ENCODE results near the gene CFLAR. TPM values are rescaled to one million over a fixed set of nuclear protein-coding genes. Genes with fewer than 3 reads are reported as not detected.

Gene CFLAR
- total RNA-seq, 1 experiment from 2014 or later: 21.5 TPM

GRCh38 chr2:201188449-201188848 lies 72.5 kb downstream of the CFLAR start (continued):
- no peak for TF ChIP-seq AFF4 (CRISPR knock-in tag; IDR thresholded peaks at IDR 0.05; ENCODE audit: borderline replicate concordance)
- no peak for TF ChIP-seq PRRX2 (CRISPR knock-in tag; IDR thresholded peaks at IDR 0.05)
- TF ChIP-seq E2F5 (CRISPR knock-in tag; IDR thresholded peaks at IDR 0.05): no peak
- no peak for TF ChIP-seq TP53 (CRISPR knock-in tag; IDR thresholded peaks at IDR 0.05)
- TF ChIP-seq ZNF263 (CRISPR knock-in tag; IDR thresholded peaks at IDR 0.05; ENCODE audit: low read depth): no peak
- no peak for TF ChIP-seq USF1 (CRISPR knock-in tag; IDR thresholded peaks at IDR 0.05)
- TF ChIP-seq TEAD4 (CRISPR knock-in tag; IDR thresholded peaks at IDR 0.05): no peak
- TF ChIP-seq CREB1 (CRISPR knock-in tag; IDR thresholded peaks at IDR 0.05): no peak
- TF ChIP-seq HMGA2 (CRISPR knock-in tag; IDR thresholded peaks at IDR 0.05): no peak
- TF ChIP-seq ZMAT4 (CRISPR knock-in tag; IDR thresholded peaks at IDR 0.05): no peak

GRCh38 chr2:201191132-201191875 lies 75.3 kb downstream of the CFLAR start:
- Mint-ChIP-seq H3K27ac (no peak overlapping the region), H3K27me3 (ENCODE audit: low read depth) (no peaks in the 10 kb centered on the region), H3K4me1 (no peaks in the 10 kb centered on the region), H3K36me3 (peaks cover 3% of the 10 kb centered on the region; the same call in 1 of the 2 replicates), H3K4me3 (no peak overlapping the region), H3K9me3 (peaks cover 4% of the 10 kb centered on the region)
- ChIA-PET POLR2A (no interaction called here), CTCF (interaction anchor here (0.5 to 1.2 kb wide), 3 partner anchors 33 to 122 kb away, joined by 3 to 5 read pairs (median 3); no protein-coding TSS in a partner anchor)
- ATAC-seq (no peak), DNase-seq (ENCODE audit: low spot score) (no peak)
- TF ChIP-seq ZNF232 (CRISPR knock-in tag; IDR thresholded peaks at IDR 0.05) (no peak), NR3C1 (CRISPR knock-in tag; conservative IDR thresholded peaks at IDR 0.05; ENCODE audit: low read depth) (no peak), ATF2 (CRISPR knock-in tag; IDR thresholded peaks at IDR 0.05; ENCODE audit: borderline replicate concordance, low read depth) (no peak), ZNF396 (CRISPR knock-in tag; IDR thresholded peaks at IDR 0.05; ENCODE audit: borderline replicate concordance) (no peak), ZBTB21 (CRISPR knock-in tag; IDR thresholded peaks at IDR 0.05; ENCODE audit: borderline replicate concordance) (no peak), FOXP1 (CRISPR knock-in tag; IDR thresholded peaks at IDR 0.05; ENCODE audit: borderline replicate concordance) (no peak), ATF1 (CRISPR knock-in tag; IDR thresholded peaks at IDR 0.05) (no peak), ESRRA (CRISPR knock-in tag; IDR thresholded peaks at IDR 0.05; ENCODE audit: borderline replicate concordance) (no peak), PRRX2 (CRISPR knock-in tag; IDR thresholded peaks at IDR 0.05) (no peak), EMX1 (CRISPR knock-in tag; IDR thresholded peaks at IDR 0.05) (no peak), PRDM15 (CRISPR knock-in tag; IDR thresholded peaks at IDR 0.05) (no peak), CTCF (IDR thresholded peaks at IDR 0.05) (no peak), E2F5 (CRISPR knock-in tag; IDR thresholded peaks at IDR 0.05) (no peak)

Measured in WTC11 (cell line).